PC-9 (cell line): ENCODE results near the gene FAM20C.

Experiments
- EZH2 ChIP-seq: fragments of 200-600 bp; sonication (generic); IDR thresholded peaks from 2 replicates; pipeline ENCODE4 v1.8.0; 2017; ENCODE audit warnings: antibody characterized with exemption, low read depth
- TF ChIP-seq, protein P1 (sequence below): fragments of 200-600 bp; sonication (generic); conservative IDR thresholded peaks from 2 replicates; pipeline ENCODE4 v1.6.1; 2017; ENCODE audit warnings: mixed run types, antibody characterized with exemption, mild to moderate bottlenecking, moderate library complexity

DNA sequence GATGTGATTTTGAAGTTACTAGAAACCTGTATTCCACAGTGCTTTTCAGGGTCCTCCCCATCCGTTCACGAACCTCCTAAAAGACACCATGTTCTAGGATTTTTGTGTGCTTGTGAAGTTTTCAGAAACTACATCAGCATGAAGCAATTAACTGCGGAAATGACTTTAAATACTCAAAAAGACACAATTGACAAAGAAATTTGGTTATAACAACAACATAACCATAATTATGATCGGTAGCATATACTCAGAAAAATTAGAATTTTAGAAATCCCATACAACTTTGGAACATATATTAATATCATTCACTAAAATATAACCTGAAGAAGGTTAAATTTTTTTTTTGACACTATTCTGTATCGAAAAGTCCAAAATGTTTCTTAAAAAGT, 43.8 kb upstream of the FAM20C start:
- TF ChIP-seq, protein P1, sequence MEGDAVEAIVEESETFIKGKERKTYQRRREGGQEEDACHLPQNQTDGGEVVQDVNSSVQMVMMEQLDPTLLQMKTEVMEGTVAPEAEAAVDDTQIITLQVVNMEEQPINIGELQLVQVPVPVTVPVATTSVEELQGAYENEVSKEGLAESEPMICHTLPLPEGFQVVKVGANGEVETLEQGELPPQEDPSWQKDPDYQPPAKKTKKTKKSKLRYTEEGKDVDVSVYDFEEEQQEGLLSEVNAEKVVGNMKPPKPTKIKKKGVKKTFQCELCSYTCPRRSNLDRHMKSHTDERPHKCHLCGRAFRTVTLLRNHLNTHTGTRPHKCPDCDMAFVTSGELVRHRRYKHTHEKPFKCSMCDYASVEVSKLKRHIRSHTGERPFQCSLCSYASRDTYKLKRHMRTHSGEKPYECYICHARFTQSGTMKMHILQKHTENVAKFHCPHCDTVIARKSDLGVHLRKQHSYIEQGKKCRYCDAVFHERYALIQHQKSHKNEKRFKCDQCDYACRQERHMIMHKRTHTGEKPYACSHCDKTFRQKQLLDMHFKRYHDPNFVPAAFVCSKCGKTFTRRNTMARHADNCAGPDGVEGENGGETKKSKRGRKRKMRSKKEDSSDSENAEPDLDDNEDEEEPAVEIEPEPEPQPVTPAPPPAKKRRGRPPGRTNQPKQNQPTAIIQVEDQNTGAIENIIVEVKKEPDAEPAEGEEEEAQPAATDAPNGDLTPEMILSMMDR = no peak
- TF ChIP-seq EZH2 = no peak
